GM21381 (cell line): Measurements from ENCODE around the gene ABHD10.
"Not testable (repeated sequence)": the region's sequence is repeated elsewhere in the genome, so short reads cannot be mapped to it uniquely, and the experiment has no call there.

ENCODE experiments used
- ATAC-seq: cut with Tn5 transposase; IDR thresholded peaks from one replicate; pipeline ENCODE4 v1.9.1; 2021; ENCODE audit warnings: mild to moderate bottlenecking, moderate library complexity; ENCODE audit not compliant: unreplicated experiment

The ABHD10 gene

GRCh38 chr3:112020674-112021085 lies 41.9 kb downstream of the ABHD10 start:
- ATAC-seq: no peak

GRCh38 chr3:112027142-112027541 lies 48.3 kb downstream of the ABHD10 start:
- ATAC-seq: no peak

GRCh38 chr3:112027826-112028225 lies 49.0 kb downstream of the ABHD10 start:
- ATAC-seq: no peak

GRCh38 chr3:112030901-112031300 lies 52.1 kb downstream of the ABHD10 start:
- no peak for ATAC-seq

- no peak for ATAC-seq
Observed at GRCh38 chr3:112032098-112032731, 53.4 kb downstream of the ABHD10 start.

- ATAC-seq: no peak
Observed at GRCh38 chr3:112034436-112034835, 55.6 kb downstream of the ABHD10 start, which contains the start of gene TMPRSS7. TSS of gene TMPRSS7 (plus strand) at chr3:112034736. CDS start at chr3:112034846, 110 bp downstream.

- ATAC-seq: no peak
Observed at GRCh38 chr3:112035241-112035640, 56.4 kb downstream of the ABHD10 start.

- ATAC-seq: not testable (repeated sequence)
Observed at GRCh38 chr3:112037194-112037593, 58.4 kb downstream of the ABHD10 start.

- no peak for ATAC-seq
Observed at GRCh38 chr3:112038863-112039262, 60.0 kb downstream of the ABHD10 start.

- no peak for ATAC-seq
Observed at GRCh38 chr3:112041321-112041720, 62.5 kb downstream of the ABHD10 start.

GRCh38 chr3:112042842-112043280 lies 64.0 kb downstream of the ABHD10 start:
- no peak for ATAC-seq
